Stimulated activated CD8-positive, alpha-beta memory T cell treated with anti-CD3 and anti-CD28 coated beads, Interleukin-4, amount 100 ng/mL, for 48 hours (primary cell): ENCODE results near the gene IFT122.

Experiments
- DNase-seq: peaks from one replicate; pipeline ENCODE4 v3.0.0-alpha.2; 2020

The IFT122 gene

DNA sequence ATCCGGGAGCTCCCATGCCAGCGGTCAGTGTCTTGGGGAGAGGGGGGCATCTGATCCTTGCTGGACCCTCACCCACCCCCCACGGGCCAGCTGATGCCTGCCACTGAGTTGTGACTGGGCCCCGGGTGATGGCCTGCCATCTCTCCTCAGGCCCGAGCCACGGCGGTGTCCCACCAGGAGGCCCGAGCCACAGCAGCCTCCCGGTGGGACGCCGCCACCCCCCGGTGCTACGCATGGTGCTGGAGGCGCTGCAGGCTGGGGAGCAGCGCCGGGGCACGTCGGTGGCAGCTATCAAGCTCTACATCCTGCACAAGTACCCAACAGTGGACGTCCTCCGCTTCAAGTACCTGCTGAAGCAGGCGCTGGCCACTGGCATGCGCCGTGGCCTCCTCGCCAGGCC, 107.2 kb downstream of the IFT122 start:
- no peak for DNase-seq

GRCh38 chr3:129548104-129548965, 108.3 kb downstream of the IFT122 start:
- no peak for DNase-seq

GRCh38 chr3:129549006-129549800, 109.2 kb downstream of the IFT122 start:
- DNase-seq: no peak

- no peak for DNase-seq
Measured at GRCh38 chr3:129549805-129550204, 109.8 kb downstream of the IFT122 start.

DNA sequence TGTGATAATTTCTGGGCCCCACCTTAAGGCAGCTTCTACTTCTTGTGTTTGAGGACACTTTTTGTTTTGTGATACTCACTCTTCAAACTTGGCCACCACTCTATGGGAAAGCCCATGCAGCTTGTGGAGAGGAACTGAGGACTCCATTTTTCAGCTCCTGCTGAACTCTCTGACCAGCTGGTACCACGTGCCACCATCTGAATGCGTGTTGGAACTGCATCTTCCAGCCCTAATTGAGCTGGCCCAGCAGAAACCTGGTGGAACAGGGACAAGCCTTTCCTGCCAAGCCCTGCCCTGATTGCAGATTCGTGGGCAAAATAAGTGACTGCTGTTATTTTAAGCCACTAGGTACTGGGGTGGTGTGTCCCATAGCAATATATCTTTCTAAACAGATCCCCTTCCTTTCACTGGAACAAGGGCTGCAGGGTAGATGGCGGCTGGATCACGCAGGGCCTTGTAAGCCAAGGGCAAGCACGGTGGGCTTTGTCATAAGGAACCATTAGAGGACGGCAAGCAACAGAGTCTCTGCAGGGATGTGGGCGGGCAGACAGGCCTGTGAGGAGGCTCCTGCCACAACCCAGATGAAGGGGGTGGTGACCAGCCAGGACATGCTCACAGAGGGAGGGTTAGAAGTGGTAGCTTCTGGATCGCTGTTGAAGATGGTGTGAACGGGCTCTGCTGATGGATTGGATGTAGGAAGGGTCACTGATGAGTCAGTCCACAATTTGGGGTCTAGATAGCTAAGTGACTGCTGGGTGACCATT, 112.4 kb downstream of the IFT122 start:
- DNase-seq: no peak

DNA sequence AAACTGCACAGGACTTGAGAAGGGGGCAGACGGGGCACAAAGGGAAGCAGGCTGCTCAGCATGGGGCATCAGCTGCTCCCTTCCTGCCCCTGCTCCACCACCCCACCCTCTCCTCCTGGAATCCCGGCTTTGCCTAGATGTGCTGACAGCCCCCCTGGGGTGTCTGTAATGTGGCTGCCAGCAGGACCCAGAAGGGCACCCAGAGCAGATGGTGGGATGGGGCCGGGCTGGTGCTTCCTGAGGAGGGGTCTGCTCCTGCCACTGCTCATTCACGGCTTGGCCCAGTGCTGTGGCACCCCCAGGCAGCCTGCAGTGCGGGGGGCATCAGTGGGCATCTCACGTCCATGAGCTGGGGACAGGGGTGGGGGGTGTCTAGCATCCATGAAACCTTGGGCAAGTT, 113.1 kb downstream of the IFT122 start:
- no peak for DNase-seq

GRCh38 chr3:129553719-129554118, 113.7 kb downstream of the IFT122 start:
- DNase-seq: peak; percentile 35

DNA sequence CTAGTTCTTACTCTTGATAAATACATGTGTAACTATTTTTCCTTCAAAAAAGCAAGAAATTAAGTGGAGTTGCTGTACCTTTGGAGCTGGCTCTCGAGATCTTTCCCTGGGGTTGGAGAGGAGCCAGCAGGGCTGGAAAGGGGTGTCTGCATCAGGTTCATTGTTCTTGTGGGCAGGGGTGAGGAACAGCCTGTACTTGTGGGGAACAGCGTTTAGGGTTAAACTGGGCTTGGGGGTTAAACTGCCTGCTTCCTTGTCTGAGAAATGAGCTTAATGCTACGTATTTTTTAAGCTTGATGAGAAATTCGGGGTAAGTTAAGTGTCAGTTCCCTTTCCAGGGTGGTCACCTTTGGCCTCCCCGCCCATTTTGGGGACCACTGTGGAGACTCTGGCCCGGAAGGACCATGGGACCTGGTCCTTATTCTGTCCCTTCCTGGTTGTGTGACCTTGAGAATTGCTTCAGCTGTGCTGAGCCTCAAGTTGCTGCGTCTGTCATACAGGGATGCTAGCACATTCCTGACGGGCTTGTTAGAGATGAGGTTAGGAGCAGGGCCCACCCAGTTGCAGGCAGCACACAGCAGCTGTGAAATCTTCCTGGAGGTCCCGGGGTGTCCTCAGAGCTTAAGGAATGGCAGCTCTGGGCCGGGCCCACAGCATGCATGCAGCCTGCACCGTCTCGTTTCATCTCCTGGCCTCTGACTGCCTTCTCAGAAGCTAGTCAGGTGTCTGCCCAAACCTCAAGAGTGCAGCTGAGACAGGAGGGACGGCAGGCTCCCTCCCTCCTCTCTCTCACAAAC, 114.5 kb downstream of the IFT122 start:
- DNase-seq: no peak

- no peak for DNase-seq
Measured at GRCh38 chr3:129555153-129555550, 115.1 kb downstream of the IFT122 start.

GRCh38 chr3:129555616-129556357, 115.8 kb downstream of the IFT122 start:
- no peak for DNase-seq

GRCh38 chr3:129556358-129556695, 116.3 kb downstream of the IFT122 start:
- no peak for DNase-seq

DNA sequence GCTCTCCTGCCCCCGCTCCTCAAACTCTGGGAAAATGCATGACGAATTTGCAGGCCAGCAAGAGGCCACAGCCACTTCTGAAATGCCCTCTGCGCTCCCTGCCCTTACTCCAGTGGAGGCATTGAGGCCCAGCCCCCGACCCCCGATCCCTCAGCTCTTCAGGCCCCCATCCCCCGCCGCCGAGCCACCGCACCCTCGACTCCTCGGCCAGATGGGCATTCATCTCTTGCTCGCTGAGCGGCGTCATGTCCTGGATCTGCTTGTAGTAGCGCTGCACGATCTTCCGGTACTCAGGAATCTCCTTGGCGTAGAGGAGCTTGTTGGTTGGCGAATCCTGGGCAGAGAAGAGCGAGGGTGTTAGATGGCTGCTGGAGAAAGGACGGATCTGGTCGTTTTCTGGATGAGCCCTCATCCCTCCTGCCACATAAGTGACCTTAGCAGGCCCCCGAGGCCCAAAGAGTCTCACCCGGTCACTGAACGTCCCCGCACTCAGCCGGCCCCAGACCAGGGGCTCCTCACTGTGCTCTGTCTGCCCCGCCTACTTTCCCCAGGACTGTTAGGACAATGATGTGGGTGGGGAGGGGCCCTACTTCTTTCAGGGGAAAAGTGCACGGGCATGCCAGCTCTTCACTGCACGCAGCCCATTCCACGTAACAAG, 117.0 kb downstream of the IFT122 start:
- no peak for DNase-seq

DNA sequence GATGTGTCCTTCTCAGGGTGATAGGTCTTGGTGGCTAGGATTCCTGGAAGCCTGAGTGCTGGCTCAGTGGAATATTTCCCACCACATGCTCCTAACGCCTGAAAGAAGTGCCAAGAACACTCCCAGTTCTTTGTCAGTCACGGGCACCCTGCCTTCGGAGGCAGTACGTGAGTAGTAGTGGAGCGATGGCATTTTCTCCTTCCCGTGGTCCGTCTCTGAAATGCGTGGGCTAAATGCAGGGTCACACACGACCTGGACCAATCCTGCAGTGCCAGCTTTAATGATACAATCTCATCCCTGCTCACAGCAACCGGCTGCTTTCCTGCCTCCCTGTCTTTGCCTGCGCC, 117.5 kb downstream of the IFT122 start:
- no peak for DNase-seq

- no peak for DNase-seq
Measured at GRCh38 chr3:129558081-129558771, 118.2 kb downstream of the IFT122 start.

GRCh38 chr3:129558772-129559564, 118.9 kb downstream of the IFT122 start:
- no peak for DNase-seq

DNA sequence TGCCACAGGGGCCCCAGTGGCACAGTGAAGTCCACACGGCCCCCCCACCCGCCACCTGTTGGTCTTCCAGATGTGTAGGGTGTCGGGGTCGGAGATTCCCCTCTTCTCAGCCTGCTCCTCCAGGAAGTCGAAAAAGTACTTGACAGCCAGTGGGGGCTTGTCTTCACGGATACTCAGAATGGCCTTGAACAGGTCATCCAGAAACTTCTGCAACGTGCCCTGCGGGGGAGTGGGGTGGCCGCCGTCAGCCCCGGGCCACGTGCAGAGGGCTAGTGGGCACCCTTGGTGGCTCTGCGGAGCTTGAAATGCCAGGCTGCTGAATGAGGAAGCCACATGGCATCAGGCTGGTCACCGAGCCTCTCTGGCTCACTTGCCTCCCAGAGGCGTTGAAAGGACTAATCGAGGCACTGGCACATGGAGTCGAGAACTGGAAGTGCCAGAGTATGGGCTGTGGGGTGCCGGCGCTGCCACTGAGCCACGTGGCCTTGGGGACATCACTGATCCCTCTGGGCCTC, 119.6 kb downstream of the IFT122 start:
- no peak for DNase-seq

DNA sequence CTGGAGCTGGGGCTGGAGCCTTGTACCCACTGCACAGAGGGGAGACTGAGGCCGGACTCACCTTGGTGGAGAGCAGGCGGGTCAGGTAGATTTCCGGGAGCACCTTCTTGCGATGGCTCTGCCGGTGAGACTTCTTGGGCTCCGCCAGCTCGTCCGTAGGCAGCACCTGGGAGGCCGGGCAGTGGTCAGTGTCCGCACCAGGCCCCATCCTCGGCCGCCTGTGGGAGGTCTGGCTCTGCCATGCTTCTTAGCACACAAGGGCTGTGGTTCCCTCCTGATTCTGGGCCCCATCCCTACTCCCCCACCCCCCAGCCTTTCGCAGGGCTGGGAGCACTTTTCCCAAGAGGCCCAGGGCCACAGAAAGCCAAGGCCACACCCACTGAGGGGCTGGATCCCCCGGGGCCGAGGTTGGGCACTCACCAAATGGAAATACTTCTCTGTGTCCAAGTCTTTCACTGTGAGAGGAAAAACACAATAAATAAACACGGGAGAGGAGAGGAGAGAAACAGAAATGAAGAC, 120.3 kb downstream of the IFT122 start:
- no peak for DNase-seq

DNA sequence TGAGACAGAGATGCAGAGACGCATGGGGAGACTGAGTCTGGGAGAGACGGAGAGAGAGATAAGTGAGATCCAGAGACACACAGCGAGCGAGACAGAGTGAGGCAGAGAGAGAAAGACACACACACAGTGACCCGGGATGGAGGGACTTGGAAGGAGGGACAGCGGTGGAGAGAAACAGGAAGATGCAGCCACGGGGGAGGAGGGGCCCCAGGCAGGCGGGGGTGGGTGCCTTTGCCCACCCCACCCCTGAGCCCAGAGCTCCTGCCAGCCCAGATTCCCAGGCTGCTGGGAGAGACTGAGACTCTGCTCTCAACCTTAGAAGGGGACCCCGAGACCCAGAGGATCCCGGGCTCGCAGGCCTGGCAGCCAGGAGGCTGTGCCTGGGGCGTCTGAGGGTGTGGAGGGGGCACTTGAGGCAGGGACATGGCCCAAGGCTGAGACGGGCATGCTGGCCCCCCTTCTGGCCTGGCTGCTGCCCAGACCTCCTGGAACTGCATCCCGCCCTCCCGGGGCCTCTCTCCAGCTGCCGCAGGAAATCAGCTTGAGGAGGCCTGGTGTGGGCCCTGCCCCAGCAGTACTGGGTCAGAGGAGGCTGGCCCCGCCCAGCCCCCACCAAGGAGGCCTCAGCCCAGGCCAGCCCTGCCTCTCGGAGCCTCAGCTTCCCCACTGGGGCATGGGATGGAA, 121.0 kb downstream of the IFT122 start:
- no peak for DNase-seq
